GM10248 (cell line): ENCODE measurements around the gene CD19.

Experiments used
- CTCF ChIA-PET: fragments of 300-600 bp; sonication (Branson Sonifier 250); formaldehyde crosslinking; extraction: SDS; loops from one replicate; lab custom pipeline; 2021; ENCODE audit warnings: antibody characterized with exemption; lab: Yijun Ruan, JAX
- POLR2A ChIA-PET: fragments of 350-650 bp; sonication (Branson Sonifier 250); formaldehyde crosslinking; extraction: SDS; loops from one replicate; lab custom pipeline; 2020; ENCODE audit warnings: antibody characterized with exemption; lab: Yijun Ruan, JAX
- DNase-seq: peaks from one replicate; pipeline ENCODE4 v3.0.0; 2012; ENCODE audit errors: extremely low spot score
- CTCF ChIP-seq: IDR thresholded peaks from 2 replicates; pipeline ENCODE4 v1.5.1; 2012; ENCODE audit warnings: mild to moderate bottlenecking, low read depth; ENCODE audit errors: extremely low read depth, missing control alignments, control extremely low read depth

The CD19 gene

GRCh38 chr16:28985211-28986041 is 53.7 kb downstream of the CD19 start:
- ChIA-PET CTCF (interaction anchor here (3.8 kb wide), 1 partner anchor 12 kb away, joined by 16 read pairs; the partner anchor contains the start of gene SPNS1), POLR2A (no interaction called here)
- no peak for DNase-seq
- TF ChIP-seq CTCF, result no peak

- POLR2A ChIA-PET, result no interaction called here
- no peak for TF ChIP-seq CTCF
- CTCF ChIA-PET, result interaction anchor here (1.8 to 3.8 kb wide), 2 partner anchors 12 to 14 kb away, joined by 4 to 16 read pairs; partner anchors contain the start of gene SPNS1
- no peak for DNase-seq
Observed at GRCh38 chr16:28986046-28986445, 54.3 kb downstream of the CD19 start.

GRCh38 chr16:28986492-28986891 is 54.7 kb downstream of the CD19 start:
- POLR2A ChIA-PET, result no interaction called here
- TF ChIP-seq CTCF, result no peak
- CTCF ChIA-PET, result interaction anchor here (1.3 to 3.8 kb wide), 3 partner anchors 13 to 21 kb away, joined by 3 to 16 read pairs (median 4); partner anchors contain the start of gene SPNS1
- no peak for DNase-seq

GRCh38 chr16:28987170-28987853 is 55.5 kb downstream of the CD19 start:
- ChIA-PET POLR2A (no interaction called here), CTCF (interaction anchor here (0.8 to 3.8 kb wide), 5 partner anchors 10 to 22 kb away, joined by 3 to 16 read pairs (median 4); partner anchors contain the start of gene SPNS1)
- no peak for TF ChIP-seq CTCF
- no peak for DNase-seq
